Activated CD8-positive, alpha-beta T cell treated with anti-CD3 and anti-CD28 coated beads, Interleukin-2, amount 10 ng/mL, durations not matched to agents 7 days and 5 days (primary cell): ENCODE results near the gene C3orf70. TPM values are rescaled to one million over a fixed set of nuclear protein-coding genes. Genes with fewer than 3 reads are reported as not detected.

Experiments used
- ATAC-seq: fragments of 150-1000 bp; cut with Tn5 transposase; one replicate; pipeline ENCODE4 v1.10.0; 2021; ENCODE audit warnings: moderate library complexity
- CTCF ChIA-PET: fragments of 350-600 bp; sonication (Branson Sonifier 250); formaldehyde crosslinking; loops from one replicate; lab custom pipeline; 2021; ENCODE audit warnings: antibody characterized with exemption; lab: Charles Lee
- POLR2A ChIA-PET: fragments of 350-600 bp; sonication (Branson Sonifier 250); formaldehyde crosslinking; loops from one replicate; lab custom pipeline; 2021; ENCODE audit warnings: antibody characterized with exemption; lab: Charles Lee
- DNase-seq: peaks from one replicate; pipeline ENCODE4 v3.0.0-alpha.2; 2020
- H3K27ac Mint-ChIP-seq: one replicate; pipeline ENCODE4 v1.8.0; 2021; ENCODE audit warnings: mild to moderate bottlenecking, mixed read lengths
- H3K27me3 Mint-ChIP-seq: one replicate; pipeline ENCODE4 v1.8.0; 2021; ENCODE audit warnings: low read depth, mixed read lengths
- H3K36me3 Mint-ChIP-seq: one replicate; pipeline ENCODE4 v1.8.0; 2021; ENCODE audit warnings: low read depth, mixed read lengths
- H3K4me1 Mint-ChIP-seq: one replicate; pipeline ENCODE4 v1.8.0; 2021; ENCODE audit warnings: low read depth, mixed read lengths
- H3K4me3 Mint-ChIP-seq: one replicate; pipeline ENCODE4 v1.8.0; 2021; ENCODE audit warnings: mild to moderate bottlenecking, mixed read lengths
- H3K9me3 Mint-ChIP-seq: one replicate; pipeline ENCODE4 v1.8.0; 2022; ENCODE audit warnings: mixed read lengths; ENCODE audit not compliant: insufficient read depth
- total RNA-seq, 2 experiments: library from RNA; stranded (reverse); gene quantifications; one replicate each; pipeline ENCODE4 v1.2.3, GENCODE V29; 2021

The C3orf70 gene, protein sequence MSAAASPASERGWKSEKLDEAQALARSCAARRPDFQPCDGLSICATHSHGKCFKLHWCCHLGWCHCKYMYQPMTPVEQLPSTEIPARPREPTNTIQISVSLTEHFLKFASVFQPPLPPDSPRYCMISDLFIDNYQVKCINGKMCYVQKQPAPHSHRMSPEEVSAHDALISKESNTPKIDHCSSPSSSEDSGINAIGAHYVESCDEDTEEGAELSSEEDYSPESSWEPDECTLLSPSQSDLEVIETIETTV
- under 1 TPM in 1 of 2 experiments, not detected in 1; 0.13 TPM for total RNA-seq

DNA sequence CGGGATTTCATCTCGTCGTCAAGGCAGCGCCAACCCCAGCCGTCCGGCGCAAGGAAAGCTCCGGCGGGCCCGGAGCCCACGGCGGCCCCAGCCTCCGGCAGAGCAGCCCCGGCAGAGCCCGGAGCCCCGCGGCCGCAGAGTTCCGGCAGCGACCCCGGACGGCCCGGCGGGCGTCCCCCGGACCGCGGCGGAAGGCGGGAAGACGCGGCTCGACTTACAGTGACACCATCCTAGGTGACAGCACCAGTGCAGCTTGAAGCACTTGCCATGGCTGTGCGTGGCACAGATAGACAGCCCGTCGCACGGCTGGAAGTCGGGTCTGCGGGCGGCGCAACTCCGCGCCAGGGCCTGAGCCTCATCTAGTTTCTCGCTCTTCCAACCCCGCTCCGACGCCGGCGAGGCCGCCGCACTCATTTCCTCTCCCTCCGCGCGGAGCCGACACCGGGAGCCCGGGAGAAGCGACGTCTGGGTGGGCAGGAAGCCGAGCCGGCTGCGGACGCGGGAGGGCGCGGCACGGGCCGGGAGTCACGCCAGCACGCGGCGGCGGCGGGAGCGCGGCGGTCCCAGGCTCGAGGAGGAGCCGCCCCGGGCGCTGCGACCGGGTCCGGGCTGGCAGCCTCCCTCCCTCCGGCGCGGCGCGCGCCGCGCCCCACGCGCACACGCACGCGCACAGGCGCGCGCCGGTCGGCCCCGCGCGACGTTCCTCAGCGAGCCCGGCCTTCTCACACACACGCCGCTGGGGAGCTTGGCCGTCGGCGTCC, at the start of gene C3orf70:
Gene C3orf70 (minus strand): TSS at position 651 of the 761 bp plus-strand sequence. CDS start 237 bp downstream, at position 414.
- peak within 1 kb of the TSS; percentile 30 for H3K27ac Mint-ChIP-seq

DNA sequence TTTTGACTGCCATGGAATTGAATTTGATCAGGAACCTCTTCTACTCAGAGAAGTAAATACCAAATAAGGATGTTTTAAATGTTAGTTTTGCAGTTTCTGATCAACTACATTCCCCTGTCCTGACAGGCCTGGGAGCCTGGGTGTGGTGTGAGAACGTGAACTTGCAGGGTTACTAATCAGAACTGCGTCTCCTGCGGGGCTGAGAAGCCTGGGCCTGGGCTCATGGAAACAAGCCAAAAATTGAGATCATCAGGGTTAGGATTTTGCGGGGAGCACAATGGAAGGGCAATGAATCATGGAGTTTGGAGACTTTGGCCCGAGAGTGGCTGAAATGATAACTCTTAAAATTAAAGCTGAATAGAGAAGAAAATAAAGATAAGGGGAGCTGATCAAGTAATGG, 47.8 kb upstream of the C3orf70 start:
- ChIA-PET POLR2A (no interaction called here), CTCF (no interaction called here)
- ATAC-seq = no peak
- Mint-ChIP-seq H3K4me1 (no peaks in the 10 kb centered on the region), H3K27ac (no peak overlapping the region), H3K4me3 (no peak overlapping the region), H3K36me3 (no peaks in the 10 kb centered on the region), H3K9me3 (no peaks in the 10 kb centered on the region), H3K27me3 (no peaks in the 10 kb centered on the region)
- DNase-seq = no peak

More for the DNA sequence above, at the start of gene C3orf70:
- DNase-seq (peak; percentile 40), ATAC-seq (peak; percentile 78)
- POLR2A ChIA-PET = interaction anchor here (0.6 to 0.8 kb wide), 2 partner anchors 9 to 1014 kb away, joined by 3 to 4 read pairs; no protein-coding TSS in a partner anchor
- H3K4me3 Mint-ChIP-seq = peak within 1 kb of the TSS; percentile 76
- H3K4me1 Mint-ChIP-seq = peaks cover 4% of the 10 kb centered on the region
- H3K27me3 Mint-ChIP-seq = peaks cover 35% of the 10 kb centered on the region
- no peaks in the 10 kb centered on the region for H3K36me3 Mint-ChIP-seq
- no peaks in the 10 kb centered on the region for H3K9me3 Mint-ChIP-seq
- CTCF ChIA-PET = interaction anchor here (0.9 to 1.3 kb wide), 2 partner anchors 24 to 62 kb away, joined by 3 to 4 read pairs; no protein-coding TSS in a partner anchor

DNA sequence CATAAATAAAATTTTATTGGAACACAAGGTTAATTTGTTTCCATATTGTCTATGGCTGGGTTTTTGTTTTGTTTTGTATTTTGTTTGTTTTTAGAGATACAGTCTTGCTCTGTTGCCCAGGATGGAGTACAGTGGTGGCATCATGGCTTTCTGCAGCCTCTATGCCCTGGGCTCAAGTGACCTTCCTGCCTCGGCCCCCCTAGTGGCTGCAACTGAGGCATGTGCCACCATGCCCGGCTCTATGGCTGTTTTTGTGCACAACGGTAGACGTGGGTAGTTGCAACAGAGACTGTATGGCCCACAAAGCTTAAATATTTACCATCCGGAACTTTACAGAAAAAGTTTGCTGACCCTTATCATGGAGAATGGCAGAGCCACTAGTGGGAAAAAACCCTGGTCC, 46.8 kb upstream of the C3orf70 start:
- H3K27ac Mint-ChIP-seq = no peak overlapping the region
- no peaks in the 10 kb centered on the region for H3K36me3 Mint-ChIP-seq
- ChIA-PET CTCF (no interaction called here), POLR2A (no interaction called here)
- H3K9me3 Mint-ChIP-seq = no peaks in the 10 kb centered on the region
- no peak overlapping the region for H3K4me3 Mint-ChIP-seq
- no peaks in the 10 kb centered on the region for H3K27me3 Mint-ChIP-seq
- DNase-seq (no peak), ATAC-seq (no peak)
- H3K4me1 Mint-ChIP-seq = no peaks in the 10 kb centered on the region

DNA sequence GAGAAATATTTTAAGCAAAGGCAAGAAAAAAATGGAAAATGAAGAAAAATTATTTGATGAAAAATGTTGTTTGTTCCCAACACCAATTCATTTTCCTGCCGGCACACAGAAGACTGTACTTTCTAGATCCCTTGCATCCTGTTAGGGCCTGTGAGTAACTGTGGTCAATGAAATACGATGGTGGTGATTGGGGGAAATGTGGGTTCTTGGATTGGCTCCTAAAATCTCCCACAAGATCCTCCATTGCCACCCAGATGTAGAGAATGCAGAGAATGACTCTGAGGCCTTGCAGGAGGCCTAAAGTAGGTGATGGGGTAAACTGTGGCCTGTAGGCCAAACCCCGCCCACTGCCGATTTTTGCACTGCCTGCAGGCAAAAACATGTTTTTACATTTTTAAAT, 46.3 kb upstream of the C3orf70 start:
- ATAC-seq = no peak
- H3K27ac Mint-ChIP-seq = no peak overlapping the region
- POLR2A ChIA-PET = no interaction called here
- CTCF ChIA-PET = interaction anchor here (0.6 to 0.7 kb wide), 2 partner anchors 24 to 798 kb away, joined by 3 to 4 read pairs; no protein-coding TSS in a partner anchor
- H3K9me3 Mint-ChIP-seq = no peaks in the 10 kb centered on the region
- no peaks in the 10 kb centered on the region for H3K4me1 Mint-ChIP-seq
- H3K4me3 Mint-ChIP-seq = no peak overlapping the region
- H3K36me3 Mint-ChIP-seq = no peaks in the 10 kb centered on the region
- DNase-seq = no peak
- H3K27me3 Mint-ChIP-seq = no peaks in the 10 kb centered on the region

DNA sequence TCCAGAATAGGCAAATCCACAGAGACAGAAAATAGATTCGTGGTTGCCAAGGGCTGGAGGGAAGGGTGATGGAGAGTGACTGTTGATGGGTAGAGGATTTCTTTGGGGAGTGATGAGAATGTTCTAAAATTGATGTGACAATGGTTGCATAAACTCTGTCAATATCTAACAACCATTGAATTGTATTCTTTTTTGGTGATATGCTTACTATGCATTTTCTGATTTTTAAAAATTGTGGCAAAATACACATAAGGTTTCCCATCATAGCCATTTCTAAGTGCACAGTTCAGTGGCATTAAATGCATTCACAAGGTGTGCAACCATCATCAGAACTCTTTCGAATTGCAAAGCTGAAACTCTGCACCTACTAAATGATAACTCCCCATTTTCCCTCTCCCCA, 44.2 kb upstream of the C3orf70 start:
- H3K9me3 Mint-ChIP-seq = no peaks in the 10 kb centered on the region
- ATAC-seq (no peak), DNase-seq (no peak)
- peaks cover 4% of the 10 kb centered on the region for H3K36me3 Mint-ChIP-seq
- no peak overlapping the region for H3K4me3 Mint-ChIP-seq
- no peaks in the 10 kb centered on the region for H3K27me3 Mint-ChIP-seq
- H3K4me1 Mint-ChIP-seq = no peaks in the 10 kb centered on the region
- CTCF ChIA-PET = no interaction called here
- POLR2A ChIA-PET = no interaction called here
- no peak overlapping the region for H3K27ac Mint-ChIP-seq

DNA sequence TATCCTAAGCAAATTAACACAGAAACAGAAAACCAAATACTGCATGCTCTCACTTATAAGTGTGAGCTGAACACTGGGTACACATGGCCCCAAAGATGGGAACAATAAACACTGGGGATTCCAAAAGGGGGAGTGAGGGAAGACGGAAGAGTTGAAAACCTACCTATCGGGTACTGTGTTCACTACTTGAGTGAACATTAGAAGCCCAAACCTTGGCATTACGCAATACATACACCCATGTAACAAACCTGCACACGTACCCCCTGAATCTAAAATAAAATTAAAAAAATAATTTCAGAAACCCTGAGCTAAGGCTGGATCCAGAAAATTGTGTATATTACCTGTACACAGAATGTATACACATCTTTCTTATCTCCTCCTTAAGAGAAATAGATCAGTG, 42.8 kb upstream of the C3orf70 start:
- ChIA-PET CTCF (no interaction called here), POLR2A (no interaction called here)
- Mint-ChIP-seq H3K27ac (no peak overlapping the region), H3K4me1 (no peaks in the 10 kb centered on the region), H3K9me3 (no peaks in the 10 kb centered on the region), H3K27me3 (no peaks in the 10 kb centered on the region), H3K36me3 (peaks cover 4% of the 10 kb centered on the region), H3K4me3 (no peak overlapping the region)
- no peak for ATAC-seq
- no peak for DNase-seq

DNA sequence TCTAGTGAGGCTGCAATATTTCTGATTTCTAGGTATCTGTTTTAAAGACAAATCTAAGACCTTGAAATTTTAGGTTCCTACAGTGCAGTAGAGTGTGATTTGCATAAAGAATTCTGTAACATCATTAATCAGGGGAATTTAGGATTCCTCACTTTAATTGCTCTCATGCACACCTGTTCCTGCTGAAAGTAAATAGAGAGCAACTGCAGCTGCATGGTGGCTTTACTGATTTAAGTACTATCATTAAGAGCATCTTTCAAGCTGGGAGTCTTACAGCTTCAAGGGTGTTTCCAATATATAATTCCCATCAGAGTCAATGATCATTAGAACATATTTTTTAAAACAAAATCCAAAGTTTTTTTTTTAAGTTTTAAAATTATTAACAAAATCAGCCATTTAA, 36.0 kb upstream of the C3orf70 start:
- ChIA-PET CTCF (no interaction called here), POLR2A (no interaction called here)
- H3K36me3 Mint-ChIP-seq = peaks cover 4% of the 10 kb centered on the region
- no peak for DNase-seq
- H3K27ac Mint-ChIP-seq = no peak overlapping the region
- no peak for ATAC-seq
- H3K4me1 Mint-ChIP-seq = no peaks in the 10 kb centered on the region
- H3K4me3 Mint-ChIP-seq = no peak overlapping the region
- no peaks in the 10 kb centered on the region for H3K9me3 Mint-ChIP-seq
- H3K27me3 Mint-ChIP-seq = peaks cover 6% of the 10 kb centered on the region

DNA sequence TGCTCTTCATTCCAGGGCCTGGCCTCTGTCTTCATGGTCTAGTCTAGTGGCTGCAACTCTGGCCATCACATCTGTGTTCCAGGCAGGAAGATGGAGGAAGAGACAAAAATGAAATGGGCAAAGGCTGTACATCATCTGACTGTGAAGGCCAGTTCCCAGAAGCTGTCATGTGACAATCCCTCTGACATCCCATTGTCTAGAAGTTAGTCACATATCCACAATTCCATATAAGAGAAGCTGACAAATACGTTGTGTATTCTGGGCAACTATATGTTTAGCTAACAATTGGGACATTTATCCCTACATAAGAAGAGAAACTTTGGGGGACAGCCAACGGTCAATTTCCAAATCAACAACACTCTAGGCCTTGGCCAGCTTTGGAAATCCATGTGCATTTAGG, 34.5 kb upstream of the C3orf70 start:
- ATAC-seq (no peak), DNase-seq (no peak)
- Mint-ChIP-seq H3K27ac (no peak overlapping the region), H3K36me3 (no peaks in the 10 kb centered on the region), H3K4me1 (no peaks in the 10 kb centered on the region), H3K27me3 (peaks cover 6% of the 10 kb centered on the region), H3K4me3 (no peak overlapping the region), H3K9me3 (no peaks in the 10 kb centered on the region)
- ChIA-PET CTCF (interaction anchor here (0.7 to 1.1 kb wide), 3 partner anchors 10 to 30 kb away, joined by 3 read pairs; no protein-coding TSS in a partner anchor), POLR2A (no interaction called here)

DNA sequence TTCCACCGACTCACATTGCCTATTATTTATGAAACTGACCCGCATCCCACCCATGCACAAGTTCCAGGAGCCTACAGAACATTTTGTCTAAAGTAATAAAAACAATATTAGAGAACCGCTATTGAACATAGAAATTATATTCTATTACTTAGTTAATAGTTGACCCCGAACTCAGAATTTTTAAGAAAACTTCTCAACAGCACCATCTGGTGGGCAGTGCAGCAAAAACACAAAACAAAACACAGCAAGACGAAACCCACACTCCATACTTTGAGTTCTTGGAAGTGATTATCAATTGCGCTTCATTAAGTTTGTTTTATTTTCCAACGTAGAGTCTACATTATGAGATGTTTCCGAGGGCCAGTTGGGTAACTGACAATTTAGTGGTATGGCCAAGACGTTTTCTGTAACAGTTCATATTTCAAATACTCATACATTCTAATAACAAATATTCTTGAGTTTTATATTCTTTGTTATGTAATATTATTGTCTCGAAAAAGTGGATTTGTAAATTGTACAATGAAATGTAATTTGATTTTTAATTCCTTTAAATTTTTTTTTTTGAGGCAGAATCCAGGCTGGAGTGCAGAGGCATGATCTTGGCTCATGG, 24.0 kb upstream of the C3orf70 start:
- DNase-seq = peak; percentile 33
- Mint-ChIP-seq H3K27ac (no peak overlapping the region), H3K4me3 (no peak overlapping the region), H3K27me3 (peaks cover 3% of the 10 kb centered on the region), H3K9me3 (no peaks in the 10 kb centered on the region), H3K36me3 (no peaks in the 10 kb centered on the region), H3K4me1 (no peaks in the 10 kb centered on the region)
- POLR2A ChIA-PET = no interaction called here
- CTCF ChIA-PET = interaction anchor here (0.7 to 1.6 kb wide), 10 partner anchors 8 to 131 kb away, joined by 3 to 7 read pairs (median 3); partner anchors contain the start of gene C3orf70
- no peak for ATAC-seq

DNA sequence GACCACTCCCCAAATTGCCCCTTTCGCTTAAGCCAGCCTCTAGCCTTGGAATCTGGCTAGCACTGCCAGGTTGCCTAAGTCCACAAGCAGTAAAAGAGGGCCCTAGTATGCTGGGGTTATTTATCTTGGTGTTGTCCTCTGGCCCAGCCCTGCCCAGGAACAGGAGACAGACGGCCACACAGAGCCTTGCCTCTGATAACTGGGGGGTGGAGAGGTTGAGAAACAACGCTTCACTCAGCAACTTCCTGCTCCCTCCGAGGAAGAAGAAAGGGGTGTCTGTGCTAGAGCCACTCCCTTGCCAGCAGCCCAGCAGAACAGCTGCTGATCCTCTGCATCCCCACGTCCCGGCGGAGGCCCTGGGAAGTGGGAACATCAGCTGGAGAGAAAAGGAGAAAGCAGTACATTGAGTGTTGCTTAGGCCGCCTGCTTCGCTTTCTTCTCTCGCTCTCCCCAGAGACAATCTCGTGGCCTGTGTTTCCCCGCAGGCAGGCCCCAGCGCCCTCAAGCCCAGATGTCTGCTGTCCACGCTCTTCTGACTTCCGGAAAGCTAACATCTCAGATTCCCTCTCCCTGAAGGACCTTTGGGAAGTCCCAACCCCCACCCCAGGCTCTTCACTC, 22.6 kb upstream of the C3orf70 start:
- ChIA-PET CTCF (interaction anchor here (0.7 to 1.6 kb wide), 7 partner anchors 10 to 291 kb away, joined by 3 to 7 read pairs (median 4); partner anchors contain the start of gene C3orf70), POLR2A (no interaction called here)
- H3K4me3 Mint-ChIP-seq = no peak overlapping the region
- no peaks in the 10 kb centered on the region for H3K4me1 Mint-ChIP-seq
- H3K27ac Mint-ChIP-seq = no peak overlapping the region
- DNase-seq (no peak), ATAC-seq (no peak)
- H3K9me3 Mint-ChIP-seq = no peaks in the 10 kb centered on the region
- no peaks in the 10 kb centered on the region for H3K36me3 Mint-ChIP-seq
- peaks cover 6% of the 10 kb centered on the region for H3K27me3 Mint-ChIP-seq
